Measurements from ENCODE around the gene P2RY12.

P2RY12 gene

DNA sequence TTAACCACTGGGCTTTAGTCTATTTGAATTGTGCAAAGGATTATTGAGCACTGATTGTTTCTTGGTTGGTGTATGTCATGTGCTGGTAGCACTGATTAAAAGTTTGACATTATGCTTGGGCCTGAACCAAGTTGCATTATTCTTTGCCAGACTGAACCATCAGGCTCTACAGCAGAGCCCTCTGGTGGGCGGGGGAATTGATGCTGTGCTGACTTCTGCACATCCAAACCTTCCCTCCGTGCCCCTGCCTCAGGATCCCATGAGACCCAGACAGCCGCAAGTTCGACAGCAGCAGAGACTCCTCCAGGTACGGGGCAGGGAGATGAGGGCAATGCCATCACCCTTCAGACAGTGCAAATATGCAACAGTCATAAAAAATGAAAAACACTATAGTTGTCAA is 28.4 kb upstream of the P2RY12 start:
- no peak for DNase-seq (ENCODE audit: low spot score)
- in situ Hi-C loops (cut with MboI; ENCODE audit: low sequenced_read_pairs, unreplicated experiment) = no loop called here
- TF ChIP-seq, protein P1, sequence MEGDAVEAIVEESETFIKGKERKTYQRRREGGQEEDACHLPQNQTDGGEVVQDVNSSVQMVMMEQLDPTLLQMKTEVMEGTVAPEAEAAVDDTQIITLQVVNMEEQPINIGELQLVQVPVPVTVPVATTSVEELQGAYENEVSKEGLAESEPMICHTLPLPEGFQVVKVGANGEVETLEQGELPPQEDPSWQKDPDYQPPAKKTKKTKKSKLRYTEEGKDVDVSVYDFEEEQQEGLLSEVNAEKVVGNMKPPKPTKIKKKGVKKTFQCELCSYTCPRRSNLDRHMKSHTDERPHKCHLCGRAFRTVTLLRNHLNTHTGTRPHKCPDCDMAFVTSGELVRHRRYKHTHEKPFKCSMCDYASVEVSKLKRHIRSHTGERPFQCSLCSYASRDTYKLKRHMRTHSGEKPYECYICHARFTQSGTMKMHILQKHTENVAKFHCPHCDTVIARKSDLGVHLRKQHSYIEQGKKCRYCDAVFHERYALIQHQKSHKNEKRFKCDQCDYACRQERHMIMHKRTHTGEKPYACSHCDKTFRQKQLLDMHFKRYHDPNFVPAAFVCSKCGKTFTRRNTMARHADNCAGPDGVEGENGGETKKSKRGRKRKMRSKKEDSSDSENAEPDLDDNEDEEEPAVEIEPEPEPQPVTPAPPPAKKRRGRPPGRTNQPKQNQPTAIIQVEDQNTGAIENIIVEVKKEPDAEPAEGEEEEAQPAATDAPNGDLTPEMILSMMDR (IDR thresholded peaks at IDR 0.05; ENCODE audit: borderline replicate concordance, control extremely low read depth, extremely low read depth, insufficient read depth, missing control alignments) = no peak

DNA sequence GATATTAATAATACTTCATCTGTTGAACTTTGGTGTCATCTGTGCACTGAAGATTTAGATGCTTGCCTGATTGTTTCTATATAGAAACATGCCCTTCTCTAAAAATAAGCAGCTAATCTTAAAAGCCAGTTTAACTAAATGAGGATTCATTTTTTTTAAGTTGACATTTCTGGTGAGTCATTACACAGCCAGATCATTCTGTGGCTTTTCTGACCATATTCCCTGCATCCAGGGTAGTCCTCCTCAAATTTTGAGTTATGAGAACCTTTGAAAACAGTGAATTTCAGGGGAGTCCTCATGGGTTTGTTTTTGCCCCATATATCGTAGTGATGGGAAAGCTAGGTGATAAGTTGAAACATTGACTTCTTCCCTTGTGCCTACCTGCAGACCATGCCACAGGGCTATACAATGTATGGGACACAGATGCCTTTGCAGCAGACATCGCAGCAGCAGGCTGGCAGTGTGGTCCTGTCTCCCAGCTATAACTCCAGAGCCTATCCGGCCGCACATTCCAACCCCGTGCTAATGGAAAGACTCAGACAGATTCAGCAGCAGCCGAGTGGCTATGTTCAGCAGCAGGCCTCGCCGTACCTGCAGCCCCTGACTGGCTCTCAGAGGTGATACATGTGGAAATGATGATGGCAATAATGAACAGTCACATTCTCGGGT is 26.5 kb upstream of the P2RY12 start:
- DNase-seq (ENCODE audit: low spot score) = no peak
- in situ Hi-C loops (cut with MboI; ENCODE audit: low sequenced_read_pairs, unreplicated experiment) = no loop called here
- TF ChIP-seq, protein P1 (IDR thresholded peaks at IDR 0.05; ENCODE audit: borderline replicate concordance, control extremely low read depth, extremely low read depth, insufficient read depth, missing control alignments) = no peak

DNA sequence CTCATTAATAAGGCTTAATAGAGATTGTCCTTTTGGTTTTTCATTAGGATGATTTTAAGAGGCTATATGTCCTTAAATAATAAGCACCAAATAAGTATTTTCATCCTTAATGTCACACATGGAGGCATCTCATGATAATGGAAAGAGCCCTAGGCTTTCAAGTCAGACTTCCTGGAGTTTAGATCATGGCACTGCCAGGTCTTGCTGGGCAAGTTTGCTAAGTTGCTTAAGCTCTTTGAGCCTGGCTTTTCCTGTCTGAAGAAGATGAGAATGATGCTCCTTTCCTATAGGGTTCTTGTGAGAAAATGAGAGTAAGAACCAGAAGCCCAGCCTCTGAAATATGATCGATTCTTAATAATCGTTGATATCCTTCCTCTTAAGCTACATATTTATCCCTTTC is 23.4 kb upstream of the P2RY12 start:
- in situ Hi-C loops (cut with MboI; ENCODE audit: low sequenced_read_pairs, unreplicated experiment) = no loop called here
- TF ChIP-seq, protein P1 (IDR thresholded peaks at IDR 0.05; ENCODE audit: borderline replicate concordance, control extremely low read depth, extremely low read depth, insufficient read depth, missing control alignments) = no peak
- no peak for DNase-seq (ENCODE audit: low spot score)

DNA sequence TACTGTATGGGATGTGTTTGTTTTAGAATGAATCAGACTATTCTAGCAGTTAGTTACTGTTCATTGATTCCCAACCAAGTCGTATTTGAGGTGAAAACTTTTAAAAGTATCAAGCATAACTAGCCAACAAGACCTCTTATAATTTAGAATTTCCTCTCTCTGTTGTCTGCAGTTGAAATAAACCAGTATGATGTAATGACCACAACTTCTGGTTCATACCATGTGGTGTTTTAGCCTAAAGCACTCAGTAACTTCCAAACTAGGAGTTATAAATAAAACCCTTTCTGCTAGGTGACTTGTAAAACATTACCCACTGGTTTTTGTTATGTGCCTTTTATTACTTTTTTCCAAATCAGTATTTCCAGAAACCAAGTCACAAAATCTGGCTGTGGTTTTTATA is 19.8 kb upstream of the P2RY12 start:
- in situ Hi-C loops (cut with MboI; ENCODE audit: low sequenced_read_pairs, unreplicated experiment) = no loop called here
- TF ChIP-seq, protein P1 (IDR thresholded peaks at IDR 0.05; ENCODE audit: borderline replicate concordance, control extremely low read depth, extremely low read depth, insufficient read depth, missing control alignments) = no peak
- peak; percentile 36 for DNase-seq (ENCODE audit: low spot score)

DNA sequence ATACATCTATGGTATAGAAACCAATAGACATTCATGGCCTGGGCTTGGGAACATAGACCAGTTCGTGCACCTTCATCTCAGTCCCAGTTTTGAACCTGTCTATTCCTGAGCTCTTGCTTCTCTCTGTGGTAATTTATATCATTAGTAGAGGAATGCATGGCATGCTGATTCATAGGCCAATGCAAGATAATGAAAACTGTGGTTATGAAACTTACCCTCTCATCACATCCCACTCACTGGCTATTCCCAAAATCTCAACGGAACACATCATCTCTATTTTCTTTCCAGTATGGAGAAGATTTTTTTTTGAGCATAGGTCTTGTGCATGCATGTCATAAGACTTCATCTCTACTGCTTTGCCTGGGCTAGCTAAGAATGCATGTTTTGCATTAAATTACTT is 18.7 kb upstream of the P2RY12 start:
- in situ Hi-C loops (cut with MboI; ENCODE audit: low sequenced_read_pairs, unreplicated experiment) = no loop called here
- TF ChIP-seq, protein P1 (IDR thresholded peaks at IDR 0.05; ENCODE audit: borderline replicate concordance, control extremely low read depth, extremely low read depth, insufficient read depth, missing control alignments) = no peak
- DNase-seq (ENCODE audit: low spot score) = no peak

DNA sequence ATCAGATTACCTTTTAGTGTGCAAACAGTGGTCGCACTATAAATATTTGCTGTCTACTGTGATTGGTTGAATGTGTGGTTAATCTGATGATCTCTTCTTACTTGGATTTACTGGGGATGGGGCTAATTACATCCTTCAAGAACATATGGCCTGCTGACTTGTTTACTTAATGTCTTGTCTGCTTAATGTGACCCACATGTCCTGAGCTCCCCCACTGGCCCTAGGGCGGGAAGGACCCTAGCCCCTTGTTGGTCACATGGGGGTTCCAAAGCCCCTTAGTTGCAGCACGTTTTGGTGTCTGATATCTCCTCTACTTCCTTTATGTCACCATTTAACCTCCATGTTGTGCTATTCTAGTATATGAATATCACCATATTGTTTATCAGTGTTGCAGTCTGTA is 17.8 kb upstream of the P2RY12 start:
- TF ChIP-seq, protein P1 (IDR thresholded peaks at IDR 0.05; ENCODE audit: borderline replicate concordance, control extremely low read depth, extremely low read depth, insufficient read depth, missing control alignments) = no peak
- DNase-seq (ENCODE audit: low spot score) = no peak

More for the DNA sequence above, 17.8 kb upstream of the P2RY12 start:
- in situ Hi-C loops (cut with MboI; ENCODE audit: low sequenced_read_pairs, unreplicated experiment) = no loop called here
